Stimulated activated naive CD4-positive, alpha-beta T cell treated with Interleukin-2 at 50 U/mL for 16 hours (primary cell): ENCODE results near the gene ZNHIT6.
"Not testable (repeated sequence)": the region's sequence is repeated elsewhere in the genome, so short reads cannot be mapped to it uniquely, and the experiment has no call there.

Experiments used
- DNase-seq: peaks from one replicate; lab custom pipeline; 2025; lab: John Stamatoyannopoulos, UW

Gene ZNHIT6

GRCh38 chr1:85665932-85666331 lies 42.3 kb downstream of the ZNHIT6 start:
- no peak for DNase-seq

GRCh38 chr1:85663382-85663781 lies 44.9 kb downstream of the ZNHIT6 start:
- DNase-seq, result no peak

GRCh38 chr1:85661767-85662166 lies 46.5 kb downstream of the ZNHIT6 start:
- no peak for DNase-seq

GRCh38 chr1:85660541-85660940 lies 47.7 kb downstream of the ZNHIT6 start:
- DNase-seq, result no peak

- no peak for DNase-seq
These were observed 49.1 kb downstream of the ZNHIT6 start for GRCh38 chr1:85659174-85659573.

- DNase-seq, result no peak
These were observed 51.3 kb downstream of the ZNHIT6 start for GRCh38 chr1:85656948-85657347.

- DNase-seq, result no peak
These were observed 52.0 kb downstream of the ZNHIT6 start for GRCh38 chr1:85656256-85656655.

GRCh38 chr1:85655315-85655714 lies 52.9 kb downstream of the ZNHIT6 start:
- no peak for DNase-seq

- DNase-seq, result no peak
These were observed 54.0 kb downstream of the ZNHIT6 start for GRCh38 chr1:85654066-85654782.

- DNase-seq, result no peak
These were observed 55.9 kb downstream of the ZNHIT6 start for GRCh38 chr1:85652327-85652726.

- DNase-seq, result no peak
These were observed 57.6 kb downstream of the ZNHIT6 start for GRCh38 chr1:85650645-85651044.

- no peak for DNase-seq
These were observed 58.6 kb downstream of the ZNHIT6 start for GRCh38 chr1:85649591-85649990.

GRCh38 chr1:85641598-85642556 lies 66.4 kb downstream of the ZNHIT6 start:
- DNase-seq, result not testable (repeated sequence)

- DNase-seq, result not testable (repeated sequence)
These were observed 68.3 kb downstream of the ZNHIT6 start for GRCh38 chr1:85639920-85640319.

- no peak for DNase-seq
These were observed 69.8 kb downstream of the ZNHIT6 start for GRCh38 chr1:85638412-85638811.

GRCh38 chr1:85630493-85630892 lies 77.7 kb downstream of the ZNHIT6 start:
- DNase-seq, result no peak

- DNase-seq, result no peak
These were observed 78.7 kb downstream of the ZNHIT6 start for GRCh38 chr1:85629532-85629920.

- DNase-seq, result no peak
These were observed 79.3 kb downstream of the ZNHIT6 start for GRCh38 chr1:85628791-85629531.

GRCh38 chr1:85626818-85627217 lies 81.4 kb downstream of the ZNHIT6 start:
- no peak for DNase-seq

- DNase-seq, result no peak
These were observed 83.9 kb downstream of the ZNHIT6 start for GRCh38 chr1:85624361-85624760.

- no peak for DNase-seq
These were observed 85.2 kb downstream of the ZNHIT6 start for GRCh38 chr1:85623061-85623471.

- DNase-seq, result no peak
These were observed 86.8 kb downstream of the ZNHIT6 start for GRCh38 chr1:85621430-85621829.
